Activated CD8-positive, alpha-beta memory T cell treated with anti-CD3 and anti-CD28 coated beads for 1 hour (primary cell): ENCODE results near the gene ENPP3.

Source experiments
- DNase-seq, 2 donors: peaks; one replicate each; pipeline ENCODE4 v3.0.0-alpha.2; 2020; ENCODE audit warnings: low read depth in 1 of 2; ENCODE audit errors: extremely low read depth in 1 of 2

The ENPP3 gene

DNA sequence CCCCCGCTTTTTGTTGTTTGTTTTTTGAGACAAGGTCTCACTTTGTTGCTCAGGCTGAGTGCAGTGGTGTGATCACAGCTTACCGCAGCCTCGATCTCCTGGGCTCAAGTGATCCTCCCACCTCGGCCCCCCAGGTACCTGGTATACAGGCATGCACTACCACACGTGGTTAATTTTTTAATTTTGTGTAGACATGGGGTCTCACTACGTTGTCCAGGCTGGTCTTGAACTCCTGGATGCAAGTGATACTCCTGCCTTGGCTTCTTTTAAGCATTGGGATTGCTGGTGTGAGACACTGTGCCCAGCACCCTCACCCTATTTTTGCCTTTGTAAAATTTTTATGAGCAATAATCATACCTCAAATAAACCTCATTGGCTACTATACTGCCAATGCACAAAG is 5.5 kb downstream of the ENPP3 start:
- no peak for DNase-seq

DNA sequence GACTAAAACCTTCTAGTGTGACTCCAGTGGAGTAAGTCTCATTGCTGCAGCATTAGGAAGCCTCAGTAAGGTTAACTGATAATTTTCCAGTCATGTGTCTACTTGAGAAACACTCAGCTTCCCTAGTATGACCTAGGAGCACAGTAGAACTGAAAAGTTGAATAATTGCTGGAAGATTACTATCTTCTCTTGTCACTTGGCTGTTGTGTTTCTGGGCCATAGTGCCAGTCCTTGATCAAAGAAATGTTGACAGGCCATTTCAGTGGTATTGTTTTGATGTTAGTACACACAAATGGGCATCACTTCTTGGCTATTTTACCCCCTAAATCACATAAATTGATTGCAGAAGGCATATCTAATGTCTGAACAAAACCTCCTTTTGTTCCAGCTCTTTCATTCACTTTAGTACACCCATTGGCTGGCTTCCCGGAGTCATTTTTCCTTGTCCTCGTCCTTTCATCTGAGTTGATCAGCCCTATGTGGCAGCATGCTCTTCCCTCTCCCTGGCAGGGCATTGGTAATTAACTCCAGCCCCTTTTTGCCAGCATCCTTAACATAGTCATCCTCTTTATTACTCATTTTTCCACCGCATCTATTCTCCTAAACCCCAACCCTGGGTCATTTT is 6.0 kb downstream of the ENPP3 start:
- no peak for DNase-seq

DNA sequence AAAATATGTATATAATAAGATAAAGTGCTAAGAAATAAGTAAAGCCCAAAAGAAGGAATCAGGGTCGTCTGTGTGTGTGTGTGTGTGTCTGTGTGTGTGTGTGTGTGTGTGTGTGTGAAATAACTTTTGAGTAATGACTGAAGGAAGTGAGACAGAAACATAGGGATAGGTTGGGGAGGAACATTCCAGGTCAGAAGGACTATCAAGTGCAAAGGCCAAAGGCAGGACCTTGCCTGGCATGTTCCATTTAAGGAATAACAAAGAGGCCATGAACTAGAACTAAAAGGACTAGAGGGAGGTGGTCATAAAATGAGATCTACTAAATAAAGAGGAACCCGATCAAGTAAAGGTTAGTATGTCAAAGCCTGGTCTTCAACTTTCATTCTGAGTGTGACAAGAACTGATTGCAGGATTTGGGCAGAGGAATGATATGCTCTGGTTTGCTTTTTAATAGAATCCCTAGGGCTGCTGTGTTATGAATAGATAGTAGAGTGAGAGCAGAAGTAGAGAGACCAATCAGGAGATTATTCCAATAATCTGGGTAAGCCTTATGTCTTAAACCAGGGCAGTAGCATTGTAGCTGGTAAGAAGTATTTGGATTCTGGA is 6.9 kb downstream of the ENPP3 start:
- DNase-seq, result no peak

GRCh38 chr6:131644921-131645320 is 7.8 kb downstream of the ENPP3 start:
- no peak for DNase-seq

DNA sequence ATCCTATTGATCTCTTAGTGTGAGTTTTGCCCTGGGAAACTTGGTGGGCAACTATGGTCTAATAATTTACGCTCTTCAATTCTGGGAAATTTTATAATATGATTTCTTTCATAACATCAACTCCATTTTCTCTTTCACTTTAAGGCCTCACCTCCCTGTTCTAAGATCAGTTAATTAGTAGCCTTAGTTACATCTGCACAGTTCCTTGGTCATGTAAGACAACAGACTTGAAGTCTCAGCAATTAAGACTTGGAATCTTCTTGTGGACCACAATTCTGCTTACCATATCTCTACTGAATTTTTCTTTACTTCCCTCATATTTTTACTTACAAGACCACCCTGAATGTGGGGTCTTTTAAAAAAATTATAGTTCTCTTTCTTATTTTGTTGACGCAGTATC is 8.7 kb downstream of the ENPP3 start:
- DNase-seq, result no peak

GRCh38 chr6:131646249-131646670 is 9.2 kb downstream of the ENPP3 start:
- DNase-seq, result no peak

- DNase-seq, result no peak
Observed at GRCh38 chr6:131651782-131652181, 14.7 kb downstream of the ENPP3 start.

DNA sequence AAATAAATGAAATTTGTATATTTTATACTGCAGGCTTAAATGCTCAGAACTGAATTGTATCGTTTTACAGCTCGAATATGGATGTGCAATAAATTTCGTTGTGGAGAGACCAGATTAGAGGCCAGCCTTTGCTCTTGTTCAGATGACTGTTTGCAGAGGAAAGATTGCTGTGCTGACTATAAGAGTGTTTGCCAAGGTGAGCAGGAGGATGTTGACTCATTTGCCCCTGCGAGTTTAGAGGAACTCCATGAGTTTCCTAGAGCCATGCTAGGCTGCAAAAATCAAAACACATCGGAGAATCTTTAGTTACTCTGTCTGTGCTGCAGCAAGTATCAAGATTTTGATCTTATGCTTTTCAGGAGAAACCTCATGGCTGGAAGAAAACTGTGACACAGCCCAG is 15.4 kb downstream of the ENPP3 start:
- no peak for DNase-seq

GRCh38 chr6:131654326-131654725 is 17.2 kb downstream of the ENPP3 start:
- no peak for DNase-seq

GRCh38 chr6:131655387-131655786 is 18.3 kb downstream of the ENPP3 start:
- DNase-seq, result no peak

DNA sequence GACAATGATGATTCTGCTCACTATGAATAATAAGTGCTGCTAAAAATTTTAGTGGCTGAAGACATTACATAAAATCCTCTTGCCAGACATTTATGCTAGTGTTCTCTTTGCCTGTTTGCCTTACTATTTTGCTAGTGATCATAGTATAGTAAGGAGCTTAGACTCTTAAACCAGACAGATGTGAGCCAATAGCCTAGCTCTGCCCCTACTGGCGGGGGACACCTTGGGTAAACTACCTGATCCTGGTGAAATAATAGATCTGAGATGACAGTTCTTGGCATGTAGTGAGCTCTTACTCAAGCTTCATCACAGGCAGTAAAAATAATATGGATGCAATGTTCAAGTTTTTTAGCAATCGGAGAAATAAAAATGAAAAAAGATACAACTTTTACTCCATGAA is 18.8 kb downstream of the ENPP3 start:
- DNase-seq, result no peak

DNA sequence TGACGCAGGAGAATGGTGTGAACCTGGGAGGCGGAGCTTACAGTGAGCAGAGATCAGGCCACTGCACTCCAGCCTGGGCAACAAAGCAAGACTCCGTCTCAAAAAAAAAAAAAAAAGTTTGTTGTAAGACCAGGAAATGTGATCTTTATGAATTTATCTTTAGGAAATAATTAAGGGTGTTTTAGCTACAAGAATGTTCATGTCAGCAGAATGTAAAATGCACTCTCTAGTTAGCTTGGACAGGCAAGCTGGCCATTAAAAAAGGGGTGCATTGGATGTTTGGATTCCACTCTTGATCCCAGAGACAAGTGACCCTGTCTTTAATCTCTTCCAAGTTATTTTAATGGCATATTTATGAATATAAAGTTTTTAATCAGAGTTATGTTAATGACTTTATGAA is 19.6 kb downstream of the ENPP3 start:
- no peak for DNase-seq

DNA sequence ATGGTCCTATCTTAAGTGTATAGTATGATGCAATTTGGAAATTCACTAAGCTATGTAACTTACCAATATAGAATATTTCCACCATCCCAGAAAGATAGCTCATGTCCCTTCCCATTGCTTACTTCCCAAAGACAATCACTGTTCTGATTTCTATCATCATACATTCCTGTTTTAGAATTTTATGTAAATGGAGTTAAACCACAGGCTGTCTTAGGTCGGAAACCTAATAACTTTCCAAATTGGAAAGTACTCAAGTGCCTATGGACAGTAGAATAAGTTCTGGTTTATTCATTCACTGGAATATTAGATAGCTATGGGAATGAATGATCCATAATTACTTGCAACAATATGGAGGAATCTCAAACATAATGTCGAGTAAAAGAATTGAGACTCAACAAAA is 20.1 kb downstream of the ENPP3 start:
- no peak for DNase-seq

GRCh38 chr6:131657630-131658111 is 20.6 kb downstream of the ENPP3 start:
- DNase-seq, result no peak

DNA sequence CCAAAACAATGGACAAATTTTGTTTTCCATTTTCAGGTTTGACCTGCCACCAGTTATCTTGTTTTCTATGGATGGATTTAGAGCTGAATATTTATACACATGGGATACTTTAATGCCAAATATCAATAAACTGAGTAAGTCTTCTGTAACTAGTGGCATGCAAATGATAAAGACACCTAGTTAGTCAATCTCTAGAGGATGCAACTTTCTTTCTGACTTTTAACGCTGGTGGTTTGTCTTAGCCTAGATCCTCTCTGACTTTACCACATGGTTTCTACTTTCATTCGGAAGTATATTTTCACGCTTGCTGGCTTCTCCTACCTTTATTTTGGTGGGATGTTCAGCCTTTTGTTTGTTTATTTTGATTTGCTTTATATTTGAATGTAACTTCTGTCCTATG is 21.2 kb downstream of the ENPP3 start:
- no peak for DNase-seq

GRCh38 chr6:131660195-131660594 is 23.1 kb downstream of the ENPP3 start:
- no peak for DNase-seq

DNA sequence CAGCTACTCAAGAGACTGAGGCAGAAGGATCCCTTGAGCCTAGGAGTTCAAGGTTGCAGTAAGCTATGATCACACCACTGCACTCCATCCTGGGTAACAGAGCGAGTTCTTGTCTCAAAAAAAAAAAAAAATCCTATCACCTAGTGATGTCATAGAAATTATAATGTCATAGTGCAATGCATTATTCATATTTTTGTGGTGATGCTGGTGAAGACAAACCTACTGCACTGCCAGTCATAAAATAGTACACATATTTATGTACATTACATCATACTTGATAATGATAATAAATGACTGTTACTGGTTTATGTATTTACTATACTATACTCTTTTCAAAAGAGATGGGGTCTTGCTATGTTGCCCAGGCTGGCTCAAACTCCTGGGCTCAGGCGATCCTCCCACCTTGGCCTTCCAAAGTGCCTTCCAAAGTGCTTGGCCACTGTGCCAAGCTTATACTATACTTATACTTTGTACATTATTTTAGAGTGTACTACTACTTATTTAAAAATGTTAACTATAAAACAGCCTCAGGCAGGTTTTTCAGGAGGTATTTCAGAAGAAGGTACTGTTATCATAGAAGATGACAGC is 26.6 kb downstream of the ENPP3 start:
- DNase-seq, result no peak

GRCh38 chr6:131669891-131670290 is 32.8 kb downstream of the ENPP3 start:
- no peak for DNase-seq

DNA sequence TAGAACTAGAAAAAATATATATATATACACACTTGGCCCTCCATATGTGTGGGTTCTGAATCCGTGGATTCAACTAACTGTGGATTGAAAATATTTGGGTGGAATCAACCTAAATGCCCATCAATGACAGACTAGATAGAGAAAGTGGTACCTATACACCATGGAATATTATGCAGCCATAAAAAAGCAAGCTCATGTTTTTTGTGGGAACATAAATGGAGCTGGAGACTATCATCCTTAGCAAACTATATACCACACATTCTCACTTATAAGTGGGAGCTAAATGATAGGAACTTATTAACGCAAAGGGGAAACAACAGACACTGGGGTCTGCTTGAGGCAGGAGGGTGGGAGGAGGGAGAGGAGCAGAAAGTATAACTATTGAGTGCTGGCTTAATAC is 36.1 kb downstream of the ENPP3 start:
- no peak for DNase-seq

- no peak for DNase-seq
Observed at GRCh38 chr6:131678442-131678841, 41.3 kb downstream of the ENPP3 start.

GRCh38 chr6:131680868-131681267 is 43.8 kb downstream of the ENPP3 start:
- DNase-seq, result no peak

GRCh38 chr6:131681585-131681984 is 44.5 kb downstream of the ENPP3 start:
- no peak for DNase-seq

DNA sequence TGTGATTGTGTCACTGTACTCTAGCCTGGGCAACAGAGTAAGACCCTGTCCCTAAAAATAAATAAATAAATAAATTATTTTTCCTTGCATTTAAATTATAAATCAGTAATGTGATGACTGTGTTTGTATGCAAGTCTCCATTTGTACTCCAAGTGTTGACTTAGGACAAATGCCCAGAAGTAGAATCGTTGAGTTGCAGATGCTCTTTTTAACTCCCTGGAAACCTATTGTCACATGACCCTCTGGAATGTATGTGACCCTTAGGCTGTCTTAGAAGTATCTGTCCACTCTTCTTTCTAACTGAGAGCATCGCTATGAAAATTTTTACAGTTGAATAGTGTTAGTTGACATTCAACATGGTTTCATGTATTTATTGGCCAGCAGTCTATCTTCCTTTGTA is 45.3 kb downstream of the ENPP3 start:
- no peak for DNase-seq
